ENCODE data around the gene PLCL2.
"Not testable (repeated sequence)": the region's sequence is repeated elsewhere in the genome, so short reads cannot be mapped to it uniquely, and the experiment has no call there.

Gene PLCL2

DNA sequence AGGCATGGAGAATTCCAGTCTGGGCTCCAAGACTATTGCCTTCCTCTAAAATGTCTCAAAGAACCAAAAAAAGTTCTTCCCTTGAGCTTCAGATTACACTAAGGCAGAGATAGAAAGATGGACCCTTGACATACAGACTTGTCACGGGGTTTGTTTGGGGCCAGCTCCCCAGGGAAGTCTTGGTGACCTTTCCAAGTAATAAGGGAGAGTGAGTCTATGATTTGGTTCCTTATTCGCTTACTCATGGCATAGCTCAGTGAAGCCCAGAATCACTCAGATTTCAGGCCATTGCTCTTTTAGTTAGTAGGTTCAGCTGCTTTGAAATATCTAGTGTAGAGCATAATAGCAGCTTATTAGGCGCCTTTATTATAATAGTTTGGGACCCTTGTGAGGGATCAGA, 90.3 kb downstream of the PLCL2 start:
- no peak for DNase-seq (ENCODE audit: low read depth)
- no peak for TF ChIP-seq POLR2A (IDR thresholded peaks at IDR 0.05; ENCODE audit: extremely low read depth, insufficient read length)
- TF ChIP-seq MYC (IDR thresholded peaks at IDR 0.05; ENCODE audit: low read depth, low read length): no peak
- TF ChIP-seq, protein P1, sequence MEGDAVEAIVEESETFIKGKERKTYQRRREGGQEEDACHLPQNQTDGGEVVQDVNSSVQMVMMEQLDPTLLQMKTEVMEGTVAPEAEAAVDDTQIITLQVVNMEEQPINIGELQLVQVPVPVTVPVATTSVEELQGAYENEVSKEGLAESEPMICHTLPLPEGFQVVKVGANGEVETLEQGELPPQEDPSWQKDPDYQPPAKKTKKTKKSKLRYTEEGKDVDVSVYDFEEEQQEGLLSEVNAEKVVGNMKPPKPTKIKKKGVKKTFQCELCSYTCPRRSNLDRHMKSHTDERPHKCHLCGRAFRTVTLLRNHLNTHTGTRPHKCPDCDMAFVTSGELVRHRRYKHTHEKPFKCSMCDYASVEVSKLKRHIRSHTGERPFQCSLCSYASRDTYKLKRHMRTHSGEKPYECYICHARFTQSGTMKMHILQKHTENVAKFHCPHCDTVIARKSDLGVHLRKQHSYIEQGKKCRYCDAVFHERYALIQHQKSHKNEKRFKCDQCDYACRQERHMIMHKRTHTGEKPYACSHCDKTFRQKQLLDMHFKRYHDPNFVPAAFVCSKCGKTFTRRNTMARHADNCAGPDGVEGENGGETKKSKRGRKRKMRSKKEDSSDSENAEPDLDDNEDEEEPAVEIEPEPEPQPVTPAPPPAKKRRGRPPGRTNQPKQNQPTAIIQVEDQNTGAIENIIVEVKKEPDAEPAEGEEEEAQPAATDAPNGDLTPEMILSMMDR (IDR thresholded peaks at IDR 0.05; ENCODE audit: low read depth, low read length): no peak
- TF ChIP-seq, protein P2, sequence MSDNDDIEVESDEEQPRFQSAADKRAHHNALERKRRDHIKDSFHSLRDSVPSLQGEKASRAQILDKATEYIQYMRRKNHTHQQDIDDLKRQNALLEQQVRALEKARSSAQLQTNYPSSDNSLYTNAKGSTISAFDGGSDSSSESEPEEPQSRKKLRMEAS (IDR thresholded peaks at IDR 0.05; ENCODE audit: low read depth, low read length): no peak
- no peak overlapping the region for H3K4me3 ChIP-seq (ENCODE audit: low read depth, low read length)

DNA sequence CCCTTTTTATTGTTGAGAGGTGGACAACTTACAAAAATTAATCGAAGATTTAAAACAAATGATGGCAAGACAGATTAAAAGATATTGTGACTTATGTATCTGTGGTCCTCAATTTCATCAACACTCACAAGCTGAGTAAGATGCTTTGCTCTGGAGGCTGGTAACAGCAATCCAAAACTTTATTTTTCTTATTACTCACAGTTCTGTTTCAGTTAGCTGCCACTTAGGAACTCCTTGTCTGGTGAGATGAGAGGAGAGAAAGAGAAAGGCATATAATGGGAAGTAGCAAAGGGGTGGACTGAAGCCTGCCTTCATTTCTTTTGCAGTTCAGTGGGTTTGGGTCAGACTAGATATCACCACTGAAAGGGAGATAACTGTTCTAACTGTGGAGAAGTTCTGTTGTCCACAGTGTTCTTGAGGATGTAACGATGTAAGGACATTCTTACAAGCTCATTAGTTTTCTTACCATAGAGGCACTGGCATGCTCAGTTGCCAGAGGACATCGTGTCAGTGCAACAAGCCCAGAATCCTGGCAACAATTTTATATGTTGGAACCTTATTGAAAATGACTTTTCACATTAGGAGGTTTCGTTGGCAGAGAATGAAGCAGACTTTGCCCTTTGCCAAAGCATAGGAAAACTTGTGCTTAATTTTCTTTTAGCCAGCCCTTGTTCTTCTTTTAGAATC, 93.6 kb downstream of the PLCL2 start:
- no peak overlapping the region for H3K4me3 ChIP-seq (ENCODE audit: low read depth, low read length)
- TF ChIP-seq, protein P2 (IDR thresholded peaks at IDR 0.05; ENCODE audit: low read depth, low read length): no peak
- TF ChIP-seq, protein P1 (IDR thresholded peaks at IDR 0.05; ENCODE audit: low read depth, low read length): no peak
- TF ChIP-seq MYC (IDR thresholded peaks at IDR 0.05; ENCODE audit: low read depth, low read length): no peak
- no peak for DNase-seq (ENCODE audit: low read depth)

DNA sequence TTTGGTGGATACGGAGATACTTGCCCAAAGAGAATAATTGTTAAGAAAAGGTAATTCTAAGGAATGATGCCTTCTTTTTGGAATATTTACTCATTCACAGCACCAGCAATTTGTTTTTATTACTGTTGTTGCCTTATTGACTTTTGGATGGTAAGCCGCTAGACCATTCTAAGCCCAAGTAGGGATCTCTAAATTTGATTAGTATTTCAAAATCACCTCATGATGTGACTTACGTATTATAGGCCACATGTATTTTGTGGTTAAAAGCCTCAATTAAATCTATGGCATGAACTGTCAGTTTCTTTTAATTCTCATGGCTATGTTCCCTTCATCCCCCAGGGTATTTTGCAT, 94.1 kb downstream of the PLCL2 start:
- DNase-seq (ENCODE audit: low read depth): no peak
- no peak overlapping the region for H3K4me3 ChIP-seq (ENCODE audit: low read depth, low read length)
- TF ChIP-seq, protein P2 (IDR thresholded peaks at IDR 0.05; ENCODE audit: low read depth, low read length): no peak
- TF ChIP-seq, protein P1 (IDR thresholded peaks at IDR 0.05; ENCODE audit: low read depth, low read length): no peak
- TF ChIP-seq MYC (IDR thresholded peaks at IDR 0.05; ENCODE audit: low read depth, low read length): no peak
- no peak for TF ChIP-seq POLR2A (IDR thresholded peaks at IDR 0.05; ENCODE audit: extremely low read depth, insufficient read length)

DNA sequence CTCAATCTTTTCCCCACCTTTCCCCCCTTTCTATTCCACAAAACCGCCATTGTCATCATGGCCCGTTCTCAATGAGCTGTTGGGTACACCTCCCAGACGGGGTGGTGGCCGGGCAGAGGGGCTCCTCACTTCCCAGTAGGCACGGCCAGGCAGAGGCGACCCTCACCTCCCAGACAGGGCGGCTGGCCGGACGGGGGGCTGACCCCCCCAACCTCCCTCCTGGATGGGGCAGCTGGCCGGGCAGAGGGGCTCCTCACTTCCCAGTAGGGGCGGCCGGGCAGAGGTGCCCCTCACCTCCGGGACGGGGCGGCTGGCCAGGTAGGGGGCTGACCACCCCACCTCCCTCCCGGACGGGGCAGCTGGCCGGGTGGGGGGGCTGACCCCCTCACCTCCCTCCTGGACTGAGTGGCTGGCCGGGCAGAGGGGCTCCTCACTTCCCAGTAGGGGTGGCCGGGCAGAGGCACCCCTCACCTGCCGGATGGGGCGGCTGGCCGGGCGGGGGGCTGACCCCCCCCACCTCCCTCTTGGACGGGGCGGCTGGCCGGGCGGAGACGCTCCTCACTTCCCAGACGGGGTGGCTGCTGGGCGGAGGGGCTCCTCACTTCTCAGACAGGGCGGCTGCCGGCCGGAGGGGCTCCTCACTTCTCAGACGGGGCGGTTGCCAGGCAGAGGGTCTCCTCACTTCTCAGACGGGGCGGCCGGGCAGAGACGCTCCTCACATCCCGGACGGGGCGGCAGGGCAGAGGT, 95.2 kb downstream of the PLCL2 start:
- H3K4me3 ChIP-seq (ENCODE audit: low read depth, low read length); DNase-seq (ENCODE audit: low read depth): not testable (repeated sequence)

DNA sequence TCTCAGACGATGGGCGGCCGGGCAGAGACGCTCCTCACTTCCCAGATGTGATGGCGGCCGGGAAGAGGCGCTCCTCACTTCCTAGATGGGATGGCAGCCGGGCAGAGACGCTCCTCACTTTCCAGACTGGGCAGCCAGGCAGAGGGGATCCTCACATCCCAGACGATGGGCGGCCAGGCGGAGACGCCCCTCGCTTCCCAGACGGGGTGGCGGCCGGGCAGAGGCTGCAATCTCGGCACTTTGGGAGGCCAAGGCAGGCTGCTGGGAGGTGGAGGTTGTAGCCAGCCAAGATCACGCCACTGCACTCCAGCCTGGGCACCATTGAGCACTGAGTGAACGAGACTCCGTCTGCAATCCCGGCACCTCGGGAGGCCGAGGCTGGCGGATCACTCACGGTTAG, 95.8 kb downstream of the PLCL2 start:
- H3K4me3 ChIP-seq (ENCODE audit: low read depth, low read length); DNase-seq (ENCODE audit: low read depth): not testable (repeated sequence)

DNA sequence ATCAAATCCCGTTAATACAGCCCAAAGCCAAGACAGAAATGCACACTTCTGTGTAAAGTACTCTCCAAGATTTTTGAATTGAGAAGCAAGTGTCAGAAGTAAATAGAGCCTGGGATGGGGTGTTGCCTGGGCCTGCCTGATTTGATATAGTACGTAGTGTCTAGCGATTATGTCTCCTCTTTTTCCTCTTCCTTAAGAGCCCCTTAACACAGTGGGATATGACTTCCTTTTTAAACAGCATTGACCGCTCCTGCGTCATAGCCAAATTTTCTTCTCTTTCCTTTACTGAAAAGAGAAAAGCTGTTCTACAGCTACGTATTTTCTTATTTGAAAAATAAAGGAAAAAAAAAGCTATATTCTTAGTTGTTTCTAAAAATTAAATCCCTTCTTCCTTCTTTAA, 97.7 kb downstream of the PLCL2 start:
- no peak for DNase-seq (ENCODE audit: low read depth)
- TF ChIP-seq, protein P2 (IDR thresholded peaks at IDR 0.05; ENCODE audit: low read depth, low read length): no peak
- TF ChIP-seq POLR2A (IDR thresholded peaks at IDR 0.05; ENCODE audit: extremely low read depth, insufficient read length) (no peak), MYC (IDR thresholded peaks at IDR 0.05; ENCODE audit: low read depth, low read length) (no peak)
- TF ChIP-seq, protein P1 (IDR thresholded peaks at IDR 0.05; ENCODE audit: low read depth, low read length): no peak
- H3K4me3 ChIP-seq (ENCODE audit: low read depth, low read length): no peak overlapping the region

DNA sequence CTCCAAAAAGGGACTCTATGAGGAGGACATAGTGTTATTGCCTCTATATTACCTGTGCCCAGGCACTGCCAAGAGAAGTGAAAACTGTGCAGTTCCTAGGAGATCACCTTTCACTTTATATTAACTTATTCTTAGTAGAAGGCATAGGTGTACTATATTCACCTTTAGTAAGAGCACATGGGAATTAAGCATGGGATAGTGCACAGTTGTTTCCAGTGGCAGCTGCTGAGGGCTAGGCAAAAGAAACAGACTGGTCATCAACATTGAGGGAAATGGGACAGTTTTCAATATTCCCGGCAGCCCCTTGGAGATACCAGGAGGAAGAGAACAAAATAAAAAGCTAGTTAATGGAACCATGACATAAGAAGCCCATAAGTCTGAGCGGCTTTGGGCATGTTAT, 100.9 kb downstream of the PLCL2 start:
- TF ChIP-seq POLR2A (IDR thresholded peaks at IDR 0.05; ENCODE audit: extremely low read depth, insufficient read length): no peak
- TF ChIP-seq, protein P1 (IDR thresholded peaks at IDR 0.05; ENCODE audit: low read depth, low read length): no peak
- TF ChIP-seq MYC (IDR thresholded peaks at IDR 0.05; ENCODE audit: low read depth, low read length): no peak
- TF ChIP-seq, protein P2 (IDR thresholded peaks at IDR 0.05; ENCODE audit: low read depth, low read length): no peak
- DNase-seq (ENCODE audit: low read depth): no peak
- H3K4me3 ChIP-seq (ENCODE audit: low read depth, low read length): no peak overlapping the region

All from NB4 (cell line).